ENCODE data around the gene DHRS13. TPM values are rescaled to one million over a fixed set of nuclear protein-coding genes. Genes with fewer than 3 reads are reported as not detected.

DHRS13 gene
- total and polyA plus RNA-seq, 2 experiments from 2014 or later: 35.4 to 40.9 TPM

GRCh38 chr17:28900986-28901726, 1.7 kb downstream of the DHRS13 start:
- Histone ChIP-seq H3K36me3 (peaks cover 5% of the 10 kb centered on the region), H3K4me1 (ENCODE audit: low read depth) (peaks cover 5% of the 10 kb centered on the region), H3K9me3 (ENCODE audit: low read depth) (no peaks in the 10 kb centered on the region), H3K4me3 (no peak overlapping the region), H3K27me3 (no peaks in the 10 kb centered on the region), H3K27ac (no peak overlapping the region)
- TF ChIP-seq CTCF (IDR thresholded peaks at IDR 0.05; ENCODE audit: low read depth, low read length): no peak
- no peak for DNase-seq (ENCODE audit: low read depth in 1 of 2, low spot score in 1 of 2)

GRCh38 chr17:28899212-28899815, 3.6 kb downstream of the DHRS13 start:
- Histone ChIP-seq H3K4me3 (no peak overlapping the region), H3K27ac (no peak overlapping the region), H3K36me3 (no peaks in the 10 kb centered on the region), H3K27me3 (no peaks in the 10 kb centered on the region), H3K9me3 (ENCODE audit: low read depth) (no peaks in the 10 kb centered on the region), H3K4me1 (ENCODE audit: low read depth) (peaks cover 12% of the 10 kb centered on the region)
- DNase-seq (ENCODE audit: low read depth in 1 of 2, low spot score in 1 of 2): no peak
- no peak for TF ChIP-seq CTCF (IDR thresholded peaks at IDR 0.05; ENCODE audit: low read depth, low read length)

- no peak overlapping the region for H3K27ac ChIP-seq
- peaks cover 12% of the 10 kb centered on the region for H3K4me1 ChIP-seq (ENCODE audit: low read depth)
- H3K4me3 ChIP-seq: no peak overlapping the region
- H3K36me3 ChIP-seq: no peaks in the 10 kb centered on the region
- no peak for DNase-seq (ENCODE audit: low read depth in 1 of 2, low spot score in 1 of 2)
- TF ChIP-seq CTCF (IDR thresholded peaks at IDR 0.05; ENCODE audit: low read depth, low read length): no peak
- H3K27me3 ChIP-seq: no peaks in the 10 kb centered on the region
- no peaks in the 10 kb centered on the region for H3K9me3 ChIP-seq (ENCODE audit: low read depth)
Observed at GRCh38 chr17:28898527-28898955, 4.3 kb downstream of the DHRS13 start.

- Histone ChIP-seq H3K4me1 (ENCODE audit: low read depth) (peaks cover 12% of the 10 kb centered on the region), H3K36me3 (no peaks in the 10 kb centered on the region), H3K9me3 (ENCODE audit: low read depth) (no peaks in the 10 kb centered on the region), H3K27me3 (no peaks in the 10 kb centered on the region), H3K27ac (peak overlapping the region; percentile 74), H3K4me3 (peak overlapping the region; percentile 80)
- DNase-seq (ENCODE audit: low read depth in 1 of 2, low spot score in 1 of 2): no peak
- no peak for TF ChIP-seq CTCF (IDR thresholded peaks at IDR 0.05; ENCODE audit: low read depth, low read length)
Observed at GRCh38 chr17:28897769-28898526, 4.9 kb downstream of the DHRS13 start.

- Histone ChIP-seq H3K4me3 (peak within 1 kb of the TSS; percentile 80), H3K27ac (peak within 1 kb of the TSS; percentile 74), H3K9me3 (ENCODE audit: low read depth) (no peaks in the 10 kb centered on the region), H3K27me3 (no peaks in the 10 kb centered on the region), H3K4me1 (ENCODE audit: low read depth) (peaks cover 12% of the 10 kb centered on the region), H3K36me3 (no peaks in the 10 kb centered on the region)
- TF ChIP-seq CTCF (IDR thresholded peaks at IDR 0.05; ENCODE audit: low read depth, low read length): peak; percentile 19
- peak; percentile 67 to 83 for DNase-seq (ENCODE audit: low read depth in 1 of 2, low spot score in 1 of 2)
Observed at GRCh38 chr17:28896884-28897768, 5.8 kb downstream of the DHRS13 start, which contains the start of gene FLOT2. TSS of gene FLOT2 (minus strand) at chr17:28897733. CDS start at chr17:28897574, 159 bp downstream.

All from cardiac muscle cell (in vitro differentiated cells and primary cell).